Activated effector memory CD4-positive, alpha-beta T cell treated with Interleukin-2 at 50 U/mL for 16 hours (primary cell): ENCODE results near the gene HSPA6.
"Not testable (repeated sequence)": the region's sequence is repeated elsewhere in the genome, so short reads cannot be mapped to it uniquely, and the experiment has no call there.

Experiments used
- DNase-seq: peaks from one replicate; pipeline ENCODE4 v3.0.0-alpha.2; 2020

HSPA6 gene

GRCh38 chr1:161537068-161537669 is 12.8 kb downstream of the HSPA6 start:
- not testable (repeated sequence) for DNase-seq

GRCh38 chr1:161538925-161539479 is 14.7 kb downstream of the HSPA6 start:
- DNase-seq: not testable (repeated sequence)

- peak; percentile 83 for DNase-seq
Observed at GRCh38 chr1:161539731-161540569, 15.6 kb downstream of the HSPA6 start.

GRCh38 chr1:161540570-161540960 is 16.2 kb downstream of the HSPA6 start:
- not testable (repeated sequence) for DNase-seq

- peak; percentile 22 for DNase-seq
Observed at GRCh38 chr1:161542091-161542559, 17.8 kb downstream of the HSPA6 start.

- DNase-seq: not testable (repeated sequence)
Observed at GRCh38 chr1:161543125-161543524, 18.8 kb downstream of the HSPA6 start.

GRCh38 chr1:161545005-161545731 is 20.8 kb downstream of the HSPA6 start:
- not testable (repeated sequence) for DNase-seq

- not testable (repeated sequence) for DNase-seq
Observed at GRCh38 chr1:161547995-161548741, 23.8 kb downstream of the HSPA6 start.

GRCh38 chr1:161548749-161549406 is 24.5 kb downstream of the HSPA6 start:
- DNase-seq: not testable (repeated sequence)

GRCh38 chr1:161549652-161550051 is 25.3 kb downstream of the HSPA6 start, which contains the start of gene FCGR3A:
TSS of gene FCGR3A (minus strand) at chr1:161549818. CDS start at chr1:161549736, 82 bp downstream.
- DNase-seq: no peak

- DNase-seq: not testable (repeated sequence)
Observed at GRCh38 chr1:161550942-161551341, 26.6 kb downstream of the HSPA6 start.

- DNase-seq: not testable (repeated sequence)
Observed at GRCh38 chr1:161553631-161554030, 29.3 kb downstream of the HSPA6 start.

- DNase-seq: not testable (repeated sequence)
Observed at GRCh38 chr1:161554340-161554739, 30.0 kb downstream of the HSPA6 start.

GRCh38 chr1:161554815-161555417 is 30.6 kb downstream of the HSPA6 start:
- not testable (repeated sequence) for DNase-seq

- DNase-seq: not testable (repeated sequence)
Observed at GRCh38 chr1:161556143-161556542, 31.8 kb downstream of the HSPA6 start.

GRCh38 chr1:161556990-161557389 is 32.6 kb downstream of the HSPA6 start:
- not testable (repeated sequence) for DNase-seq

GRCh38 chr1:161557506-161558450 is 33.4 kb downstream of the HSPA6 start:
- not testable (repeated sequence) for DNase-seq

GRCh38 chr1:161560960-161561715 is 36.8 kb downstream of the HSPA6 start:
- DNase-seq: not testable (repeated sequence)

- not testable (repeated sequence) for DNase-seq
Observed at GRCh38 chr1:161562441-161562840, 38.1 kb downstream of the HSPA6 start.
